Measurements from ENCODE around the gene CPS1.

The CPS1 gene

GRCh38 chr2:210681491-210681890 lies 125.1 kb downstream of the CPS1 start:
- no peak for TF ChIP-seq POLR2AphosphoS5 (IDR thresholded peaks at IDR 0.05; ENCODE audit: low read depth, low read length)
- TF ChIP-seq FOXP2 (optimal IDR thresholded peaks at IDR 0.05; ENCODE audit: borderline replicate concordance, extremely low read depth, extremely low read length, insufficient read depth) = no peak
- no peak for TF ChIP-seq REST (IDR thresholded peaks at IDR 0.05; ENCODE audit: insufficient read depth in 1 of 2, low read depth in 2 of 2, low read length in 2 of 2)
- no peak for TF ChIP-seq TAF1 (IDR thresholded peaks at IDR 0.05; ENCODE audit: borderline replicate concordance, insufficient read depth, low read length)
- TF ChIP-seq SIN3A (IDR thresholded peaks at IDR 0.05; ENCODE audit: borderline replicate concordance, insufficient read depth, low read length) = no peak

- no peak for TF ChIP-seq FOXP2 (optimal IDR thresholded peaks at IDR 0.05; ENCODE audit: borderline replicate concordance, extremely low read depth, extremely low read length, insufficient read depth)
- TF ChIP-seq TAF1 (IDR thresholded peaks at IDR 0.05; ENCODE audit: borderline replicate concordance, insufficient read depth, low read length) = no peak
- TF ChIP-seq SIN3A (IDR thresholded peaks at IDR 0.05; ENCODE audit: borderline replicate concordance, insufficient read depth, low read length) = no peak
- TF ChIP-seq REST (IDR thresholded peaks at IDR 0.05; ENCODE audit: insufficient read depth in 1 of 2, low read depth in 2 of 2, low read length in 2 of 2) = no peak
- no peak for TF ChIP-seq POLR2AphosphoS5 (IDR thresholded peaks at IDR 0.05; ENCODE audit: low read depth, low read length)
Observed at GRCh38 chr2:210686401-210686800, 130.0 kb downstream of the CPS1 start.

GRCh38 chr2:210687786-210688470 lies 131.5 kb downstream of the CPS1 start:
- TF ChIP-seq REST (IDR thresholded peaks at IDR 0.05; ENCODE audit: insufficient read depth in 1 of 2, low read depth in 2 of 2, low read length in 2 of 2) (no peak), FOXP2 (optimal IDR thresholded peaks at IDR 0.05; ENCODE audit: borderline replicate concordance, extremely low read depth, extremely low read length, insufficient read depth) (no peak), POLR2AphosphoS5 (IDR thresholded peaks at IDR 0.05; ENCODE audit: low read depth, low read length) (no peak), SIN3A (IDR thresholded peaks at IDR 0.05; ENCODE audit: borderline replicate concordance, insufficient read depth, low read length) (no peak), TAF1 (IDR thresholded peaks at IDR 0.05; ENCODE audit: borderline replicate concordance, insufficient read depth, low read length) (no peak)

GRCh38 chr2:210707900-210708299 lies 151.5 kb downstream of the CPS1 start:
- no peak for TF ChIP-seq REST (IDR thresholded peaks at IDR 0.05; ENCODE audit: insufficient read depth in 1 of 2, low read depth in 2 of 2, low read length in 2 of 2)
- no peak for TF ChIP-seq TAF1 (IDR thresholded peaks at IDR 0.05; ENCODE audit: borderline replicate concordance, insufficient read depth, low read length)
- no peak for TF ChIP-seq FOXP2 (optimal IDR thresholded peaks at IDR 0.05; ENCODE audit: borderline replicate concordance, extremely low read depth, extremely low read length, insufficient read depth)
- TF ChIP-seq POLR2AphosphoS5 (IDR thresholded peaks at IDR 0.05; ENCODE audit: low read depth, low read length) = no peak
- TF ChIP-seq SIN3A (IDR thresholded peaks at IDR 0.05; ENCODE audit: borderline replicate concordance, insufficient read depth, low read length) = no peak

All from PFSK-1 (cell line).